ENCODE data around the gene SLC37A1. TPM values are rescaled to one million over a fixed set of nuclear protein-coding genes. Genes with fewer than 3 reads are reported as not detected.

SLC37A1 gene
- total RNA-seq, 1 donor from 2014 or later: 60.2 TPM

DNA sequence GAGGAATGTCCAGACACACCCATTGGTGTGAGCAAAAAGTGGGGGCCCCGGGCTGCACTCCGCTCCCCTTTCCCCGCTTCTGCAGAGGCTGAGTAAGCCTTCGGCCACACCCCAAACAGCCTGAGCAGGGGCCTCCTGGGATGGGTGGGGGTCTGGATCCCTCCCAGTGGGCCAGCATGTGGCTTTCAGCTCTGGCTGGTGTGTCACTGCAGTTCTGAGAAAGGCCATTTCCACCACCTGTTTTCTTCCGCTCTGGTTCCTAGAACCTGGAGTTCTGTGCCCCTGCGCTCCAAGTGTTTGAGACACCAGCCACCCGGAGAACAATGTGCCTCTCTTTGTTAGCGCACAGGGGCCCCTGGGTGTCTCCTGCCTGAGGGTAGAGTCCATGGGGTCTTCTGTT is 30.9 kb downstream of the SLC37A1 start:
- no peak overlapping the region for H3K27ac Mint-ChIP-seq
- H3K9me3 Mint-ChIP-seq (ENCODE audit: low read depth): no peaks in the 10 kb centered on the region
- H3K36me3 Mint-ChIP-seq (ENCODE audit: insufficient read depth): peaks cover 29% of the 10 kb centered on the region
- DNase-seq (ENCODE audit: low spot score, unreplicated experiment): no peak
- TF ChIP-seq, protein P1, sequence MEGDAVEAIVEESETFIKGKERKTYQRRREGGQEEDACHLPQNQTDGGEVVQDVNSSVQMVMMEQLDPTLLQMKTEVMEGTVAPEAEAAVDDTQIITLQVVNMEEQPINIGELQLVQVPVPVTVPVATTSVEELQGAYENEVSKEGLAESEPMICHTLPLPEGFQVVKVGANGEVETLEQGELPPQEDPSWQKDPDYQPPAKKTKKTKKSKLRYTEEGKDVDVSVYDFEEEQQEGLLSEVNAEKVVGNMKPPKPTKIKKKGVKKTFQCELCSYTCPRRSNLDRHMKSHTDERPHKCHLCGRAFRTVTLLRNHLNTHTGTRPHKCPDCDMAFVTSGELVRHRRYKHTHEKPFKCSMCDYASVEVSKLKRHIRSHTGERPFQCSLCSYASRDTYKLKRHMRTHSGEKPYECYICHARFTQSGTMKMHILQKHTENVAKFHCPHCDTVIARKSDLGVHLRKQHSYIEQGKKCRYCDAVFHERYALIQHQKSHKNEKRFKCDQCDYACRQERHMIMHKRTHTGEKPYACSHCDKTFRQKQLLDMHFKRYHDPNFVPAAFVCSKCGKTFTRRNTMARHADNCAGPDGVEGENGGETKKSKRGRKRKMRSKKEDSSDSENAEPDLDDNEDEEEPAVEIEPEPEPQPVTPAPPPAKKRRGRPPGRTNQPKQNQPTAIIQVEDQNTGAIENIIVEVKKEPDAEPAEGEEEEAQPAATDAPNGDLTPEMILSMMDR (IDR thresholded peaks at IDR 0.05; ENCODE audit: unreplicated experiment): no peak
- no peaks in the 10 kb centered on the region for H3K4me1 Mint-ChIP-seq (ENCODE audit: low read depth)
- no peaks in the 10 kb centered on the region for H3K27me3 Mint-ChIP-seq
- no peak overlapping the region for H3K4me3 Mint-ChIP-seq (ENCODE audit: low read depth)

DNA sequence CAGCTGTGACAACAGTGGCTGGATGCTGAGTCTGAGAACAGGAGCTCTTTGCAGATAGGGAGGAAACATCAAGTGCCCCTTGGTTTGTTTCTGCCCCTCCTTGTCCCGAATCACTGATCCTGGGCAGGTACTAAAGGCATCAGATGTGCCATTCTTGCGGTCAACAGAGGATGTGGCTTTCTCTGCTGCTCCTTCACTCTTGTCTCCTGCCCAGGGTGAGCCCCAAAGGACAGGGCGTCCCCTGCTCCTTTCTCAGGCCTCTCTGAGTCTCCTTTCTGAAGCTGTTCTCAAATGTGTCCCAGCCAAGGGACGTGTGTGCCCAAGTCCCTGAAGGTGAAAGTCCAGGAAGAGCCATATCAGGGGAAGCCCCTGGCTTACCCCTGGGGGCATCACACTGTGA is 31.7 kb downstream of the SLC37A1 start:
- no peak overlapping the region for H3K27ac Mint-ChIP-seq

DNA sequence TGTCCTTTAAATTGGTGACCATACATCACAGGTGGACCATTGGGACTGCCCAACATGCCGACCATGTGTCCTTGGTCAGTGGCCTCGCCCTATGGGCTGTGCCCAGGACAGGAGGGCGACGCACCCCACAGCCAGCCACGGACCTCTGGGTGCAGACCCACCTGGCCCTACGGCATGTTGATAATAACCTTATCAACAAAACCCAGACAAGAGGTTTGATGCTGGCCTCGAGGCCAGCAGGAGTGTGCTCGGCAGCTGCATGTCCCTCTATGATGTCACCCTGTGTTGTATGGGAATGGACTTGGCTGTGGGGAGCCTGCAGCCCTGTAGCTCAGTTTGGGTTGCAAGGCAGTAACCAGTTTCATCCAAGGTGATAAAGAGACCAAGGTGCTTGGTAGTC is 32.1 kb downstream of the SLC37A1 start:
- Mint-ChIP-seq H3K4me1 (ENCODE audit: low read depth) (peaks cover 4% of the 10 kb centered on the region), H3K36me3 (ENCODE audit: insufficient read depth) (peaks cover 37% of the 10 kb centered on the region), H3K4me3 (ENCODE audit: low read depth) (no peak overlapping the region), H3K27me3 (no peaks in the 10 kb centered on the region), H3K9me3 (ENCODE audit: low read depth) (no peaks in the 10 kb centered on the region), H3K27ac (no peak overlapping the region)
- no peak for DNase-seq (ENCODE audit: low spot score, unreplicated experiment)
- TF ChIP-seq, protein P1 (IDR thresholded peaks at IDR 0.05; ENCODE audit: unreplicated experiment): no peak

More for the DNA sequence above, 31.7 kb downstream of the SLC37A1 start:
- DNase-seq (ENCODE audit: low spot score, unreplicated experiment): no peak
- Mint-ChIP-seq H3K36me3 (ENCODE audit: insufficient read depth) (peaks cover 35% of the 10 kb centered on the region), H3K27me3 (no peaks in the 10 kb centered on the region), H3K4me3 (ENCODE audit: low read depth) (no peak overlapping the region), H3K4me1 (ENCODE audit: low read depth) (peaks cover 4% of the 10 kb centered on the region), H3K9me3 (ENCODE audit: low read depth) (no peaks in the 10 kb centered on the region)
- TF ChIP-seq, protein P1 (IDR thresholded peaks at IDR 0.05; ENCODE audit: unreplicated experiment): no peak

DNA sequence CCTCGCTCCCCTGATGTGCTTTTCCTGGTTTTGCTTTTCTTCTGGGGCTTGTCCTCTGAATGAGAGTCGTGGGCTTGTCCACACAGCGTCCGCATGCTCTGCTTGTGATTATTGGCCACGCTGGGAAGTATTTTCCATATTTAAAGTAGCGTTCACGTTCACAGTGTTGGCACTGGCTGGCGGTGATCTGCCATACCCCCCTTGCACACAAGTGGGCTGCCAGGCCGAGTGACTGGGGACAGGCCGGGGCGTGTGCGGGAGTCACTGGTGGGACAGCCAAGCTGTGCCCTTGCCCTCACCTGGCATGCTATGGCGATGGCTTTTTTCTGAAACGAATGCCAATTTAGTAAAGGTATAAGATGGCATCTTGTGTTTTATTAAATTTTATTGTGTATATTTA is 32.8 kb downstream of the SLC37A1 start:
- H3K4me3 Mint-ChIP-seq (ENCODE audit: low read depth): no peak overlapping the region
- H3K36me3 Mint-ChIP-seq (ENCODE audit: insufficient read depth): peaks cover 42% of the 10 kb centered on the region
- TF ChIP-seq, protein P1 (IDR thresholded peaks at IDR 0.05; ENCODE audit: unreplicated experiment): no peak
- H3K9me3 Mint-ChIP-seq (ENCODE audit: low read depth): peaks cover 3% of the 10 kb centered on the region
- peaks cover 4% of the 10 kb centered on the region for H3K4me1 Mint-ChIP-seq (ENCODE audit: low read depth)
- H3K27ac Mint-ChIP-seq: no peak overlapping the region
- H3K27me3 Mint-ChIP-seq: no peaks in the 10 kb centered on the region
- no peak for DNase-seq (ENCODE audit: low spot score, unreplicated experiment)

DNA sequence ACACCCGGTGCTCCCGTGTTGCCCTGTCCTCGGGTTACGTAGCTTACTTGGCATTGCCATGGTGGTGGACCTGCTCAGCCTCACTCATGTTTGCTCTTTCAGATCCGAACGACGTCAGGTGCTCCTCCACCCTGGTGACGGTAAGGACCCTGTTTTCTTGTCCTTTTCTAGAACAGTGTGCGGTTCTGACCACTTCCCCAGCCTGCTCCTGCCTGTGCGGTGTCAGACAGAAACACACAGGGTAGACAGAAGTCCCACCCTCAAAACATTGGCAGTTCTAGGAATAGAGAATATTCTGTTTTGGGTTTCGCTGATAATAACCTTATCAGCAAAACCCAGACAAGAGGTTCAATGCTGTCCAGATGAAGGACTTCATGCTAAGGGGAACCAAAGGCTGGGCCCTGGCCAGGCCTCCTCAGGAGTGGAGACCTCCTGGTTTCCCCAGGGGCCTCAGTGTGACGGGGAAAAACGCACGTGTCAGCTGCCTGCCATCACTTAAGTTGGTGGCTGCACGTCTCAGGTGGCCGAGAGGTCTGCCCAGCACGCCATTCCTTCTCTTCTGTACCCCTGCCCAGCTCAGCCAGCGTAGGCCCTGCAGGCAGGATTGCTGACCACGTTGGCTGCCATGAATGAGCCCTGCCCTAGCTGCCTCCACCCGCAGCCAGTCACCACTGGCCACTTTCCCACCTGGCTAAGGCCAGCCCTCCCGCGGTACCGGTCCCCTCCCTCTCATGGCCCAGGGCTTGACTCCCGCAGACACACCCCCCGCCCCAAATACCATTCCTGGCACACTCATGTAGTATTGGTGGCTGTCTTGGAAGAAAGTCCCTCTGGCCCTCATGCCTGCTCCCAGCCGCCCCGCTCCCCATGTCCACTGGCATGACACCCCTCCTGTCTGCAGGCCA is 33.6 kb downstream of the SLC37A1 start:
- DNase-seq (ENCODE audit: low spot score, unreplicated experiment): no peak
- Mint-ChIP-seq H3K4me3 (ENCODE audit: low read depth) (no peak overlapping the region), H3K9me3 (ENCODE audit: low read depth) (peaks cover 3% of the 10 kb centered on the region), H3K27ac (no peak overlapping the region), H3K36me3 (ENCODE audit: insufficient read depth) (peaks cover 47% of the 10 kb centered on the region), H3K4me1 (ENCODE audit: low read depth) (peaks cover 4% of the 10 kb centered on the region), H3K27me3 (no peaks in the 10 kb centered on the region)
- TF ChIP-seq, protein P1 (IDR thresholded peaks at IDR 0.05; ENCODE audit: unreplicated experiment): no peak
